CD14-positive monocyte (primary cell): Measurements from ENCODE around the gene MAL. TPM values are rescaled to one million over a fixed set of nuclear protein-coding genes. Genes with fewer than 3 reads are reported as not detected.

Experiments used
- DNase-seq, 3 donors: peaks; one replicate each; pipeline ENCODE4 v3.0.0-alpha.2; 2011 to 2022
- H2AFZ ChIP-seq: 2 replicates; pipeline ENCODE4 v1.6.0; 2012; ENCODE audit warnings: mild to moderate bottlenecking, low read depth, low read length, inconsistent platforms; ENCODE audit not compliant: insufficient read depth, poor library complexity, severe bottlenecking
- H3K27ac ChIP-seq, 2 donors: 1 replicate in 1 of 2; 2 replicates in 1 of 2; pipeline ENCODE4 v1.5.1; 2012 to 2013; ENCODE audit warnings: low read length in 2 of 2, control low read depth in 1 of 2, inconsistent platforms in 1 of 2, low read depth in 1 of 2, mild to moderate bottlenecking in 1 of 2
- H3K27me3 ChIP-seq, 2 donors: one replicate each; pipeline versions ENCODE4 v1.6.0 to v1.6.1; 2011 to 2013; ENCODE audit warnings: low read length in 2 of 2; ENCODE audit not compliant: control insufficient read depth in 2 of 2, insufficient read depth in 2 of 2
- H3K36me3 ChIP-seq, 2 donors: replicated peaks in 1 of 2; 1 replicate in 1 of 2; 2 replicates in 1 of 2; pipeline versions ENCODE4 v1.5.1 to v1.6.1; 2012 to 2013; ENCODE audit warnings: low read length in 2 of 2, control low read depth in 1 of 2, inconsistent platforms in 1 of 2, mild to moderate bottlenecking in 1 of 2; ENCODE audit not compliant: insufficient read depth in 2 of 2, control insufficient read depth in 1 of 2
- H3K4me1 ChIP-seq, 2 donors: 1 replicate in 1 of 2; 2 replicates in 1 of 2; pipeline versions ENCODE4 v1.5.1 to v1.6.1; 2012 to 2013; ENCODE audit warnings: low read length in 2 of 2, control low read depth in 1 of 2, inconsistent platforms in 1 of 2, mild to moderate bottlenecking in 1 of 2, moderate library complexity in 1 of 2; ENCODE audit not compliant: insufficient read depth in 2 of 2, control insufficient read depth in 1 of 2
- H3K4me2 ChIP-seq: replicated peaks from 2 replicates; pipeline ENCODE3; 2012; ENCODE audit warnings: low read length, moderate library complexity, mild to moderate bottlenecking; ENCODE audit not compliant: poor library complexity, severe bottlenecking; ENCODE audit errors: extremely low read depth
- H3K4me3 ChIP-seq, 3 experiments: fragments of 200-600 bp in 1 of 3; sonication (generic) in 1 of 3; replicated peaks in 1 of 3; 1 replicate in 2 of 3; 2 replicates in 1 of 3; pipeline ENCODE4 v1.5.1; 2011 to 2013; ENCODE audit warnings: low read length in 3 of 3, mild to moderate bottlenecking in 3 of 3, control low read depth in 2 of 3, low read depth in 2 of 3, inconsistent platforms in 1 of 3, moderate library complexity in 1 of 3
- H3K79me2 ChIP-seq: 2 replicates; pipeline ENCODE4 v1.6.0; 2012; ENCODE audit warnings: mild to moderate bottlenecking, control low read depth, inconsistent platforms, low read length, moderate library complexity; ENCODE audit not compliant: insufficient read depth
- H3K9ac ChIP-seq: 2 replicates; pipeline ENCODE4 v1.6.0; 2017; ENCODE audit warnings: low read length, mild to moderate bottlenecking; ENCODE audit not compliant: insufficient read depth, poor library complexity, severe bottlenecking
- H3K9me3 ChIP-seq, 2 donors: replicated peaks in 1 of 2; 1 replicate in 1 of 2; 2 replicates in 1 of 2; pipeline versions ENCODE4 v1.5.1 to v1.6.1; 2012 to 2013; ENCODE audit warnings: low read length in 2 of 2, control low read depth in 1 of 2; ENCODE audit not compliant: control insufficient read depth in 1 of 2, insufficient read depth in 1 of 2
- H4K20me1 ChIP-seq: 2 replicates; pipeline ENCODE4 v1.6.0; 2012; ENCODE audit warnings: mild to moderate bottlenecking, low read length, control low read depth, moderate library complexity; ENCODE audit not compliant: insufficient read depth
- H3K27ac Mint-ChIP-seq, 7 donors: one replicate each; pipeline ENCODE4 v1.8.0; 2020; ENCODE audit warnings: mild to moderate bottlenecking in 7 of 7, mixed read lengths in 7 of 7, moderate library complexity in 6 of 7, inconsistent platforms in 2 of 7
- H3K27me3 Mint-ChIP-seq, 3 donors: one replicate each; pipeline ENCODE4 v1.8.0; 2021 to 2022; ENCODE audit warnings: low read depth in 3 of 3, mild to moderate bottlenecking in 3 of 3, mixed read lengths in 3 of 3, moderate library complexity in 3 of 3, inconsistent platforms in 1 of 3
- H3K36me3 Mint-ChIP-seq, 2 donors: one replicate each; pipeline ENCODE4 v1.8.0; 2020; ENCODE audit warnings: mixed read lengths in 2 of 2, inconsistent platforms in 1 of 2, mild to moderate bottlenecking in 1 of 2
- H3K4me1 Mint-ChIP-seq: one replicate; pipeline ENCODE4 v1.8.0; 2020; ENCODE audit warnings: mild to moderate bottlenecking, mixed read lengths
- H3K4me3 Mint-ChIP-seq, 2 donors: one replicate each; pipeline ENCODE4 v1.8.0; 2020; ENCODE audit warnings: mild to moderate bottlenecking in 2 of 2, mixed read lengths in 2 of 2, moderate library complexity in 1 of 2
- H3K9me3 Mint-ChIP-seq, 7 donors: one replicate each; pipeline ENCODE4 v1.8.0; 2020 to 2022; ENCODE audit warnings: mixed read lengths in 7 of 7, mild to moderate bottlenecking in 6 of 7, moderate library complexity in 6 of 7, inconsistent platforms in 2 of 7
- CTCF ChIP-seq: fragments of 200-600 bp; IDR thresholded peaks from one replicate; pipeline ENCODE4 v1.8.0; 2022; ENCODE audit warnings: antibody characterized with exemption, mild to moderate bottlenecking
- WGBS: methylation state at CpG from one replicate; pipeline ENCODE4 v1.1.5; 2013; ENCODE audit warnings: missing lambda C conversion rate; ENCODE audit not compliant: insufficient coverage; 5-methylcytosine and 5-hydroxymethylcytosine counted together
- intact Hi-C, 2 donors: fragments of 100-400 bp; cut with micrococcal nuclease; formaldehyde crosslinking; loops; one replicate each; pipeline versions ENCODE4 v1.15.0 to v1.15.1; 2023
- polyA plus RNA-seq, 3 donors: library from polyadenylated mRNA; depleted of rRNA in 1 of 3; unstranded in 2 of 3; stranded (reverse) in 1 of 3; fragments of 300-500 nt in 2 of 3; fragments of >200 nt in 1 of 3; fragmentation: Illumina TruSeq in 2 of 3; gene quantifications; 1 replicate in 2 of 3; 2 replicates in 1 of 3; pipeline ENCODE4 v1.2.3, GENCODE V29; 2012 to 2021

MAL gene
- polyA plus RNA-seq, 3 donors: 0.39 to 0.48 TPM; not detected in 1

GRCh38 chr2:94980406-94980805, 45.1 kb upstream of the MAL start:
- Histone ChIP-seq H3K27me3 (no peaks in the 10 kb centered on the region), H3K4me1 (no peaks in the 10 kb centered on the region), H2AFZ (no peak overlapping the region), H3K9ac (no peak overlapping the region), H3K4me2 (no peak overlapping the region), H4K20me1 (no peaks in the 10 kb centered on the region), H3K36me3 (no peaks in the 10 kb centered on the region), H3K9me3 (no peaks in the 10 kb centered on the region), H3K27ac (no peak overlapping the region), H3K4me3 (no peak overlapping the region), H3K79me2 (no peaks in the 10 kb centered on the region)
- intact Hi-C loops: no loop called here
- H3K4me3 Mint-ChIP-seq: no peak overlapping the region
- H3K9me3 Mint-ChIP-seq: no peaks in the 10 kb centered on the region
- H3K27ac Mint-ChIP-seq: no peak overlapping the region
- no peaks in the 10 kb centered on the region for H3K36me3 Mint-ChIP-seq
- TF ChIP-seq CTCF: no peak
- WGBS: 96% methylated on average over 13 of the region's 15 CpGs
- no peaks in the 10 kb centered on the region for H3K4me1 Mint-ChIP-seq
- peaks cover 3 to 5% (median 4%) of the 10 kb centered on the region in 3 donors for H3K27me3 Mint-ChIP-seq
- DNase-seq: no peak

DNA sequence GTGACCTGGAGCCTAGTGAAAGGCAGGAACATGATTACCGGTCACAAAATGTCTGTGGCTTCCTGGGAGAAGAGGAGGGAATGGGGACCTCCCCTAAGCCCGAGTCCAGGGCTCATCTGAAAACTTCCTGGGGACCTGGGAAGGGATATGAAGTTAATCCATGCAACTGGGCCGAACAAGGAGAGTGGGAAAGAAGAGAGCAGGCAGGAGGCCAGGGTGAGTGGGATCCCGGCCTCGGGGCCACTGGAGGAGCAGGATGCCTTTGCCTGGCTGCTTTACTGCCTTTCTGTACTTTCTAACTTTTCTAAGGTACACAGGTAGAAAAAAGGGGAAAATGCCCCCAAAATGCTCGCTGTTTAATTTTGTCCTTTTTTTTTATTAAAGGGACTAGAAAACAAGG, 43.4 kb upstream of the MAL start:
- Histone ChIP-seq H4K20me1 (no peaks in the 10 kb centered on the region), H3K79me2 (no peaks in the 10 kb centered on the region), H3K4me2 (no peak overlapping the region), H3K36me3 (no peaks in the 10 kb centered on the region), H3K4me1 (no peaks in the 10 kb centered on the region), H3K9me3 (no peaks in the 10 kb centered on the region), H3K27me3 (no peaks in the 10 kb centered on the region), H2AFZ (no peak overlapping the region), H3K27ac (no peak overlapping the region), H3K9ac (no peak overlapping the region), H3K4me3 (no peak overlapping the region)
- H3K4me3 Mint-ChIP-seq: no peak overlapping the region
- peaks cover 0 to under 1% (median 0%) of the 10 kb centered on the region in 7 donors for H3K9me3 Mint-ChIP-seq
- no peaks in the 10 kb centered on the region for H3K36me3 Mint-ChIP-seq
- peaks cover 0 to 6% (median 6%) of the 10 kb centered on the region in 3 donors for H3K27me3 Mint-ChIP-seq
- TF ChIP-seq CTCF: no peak
- intact Hi-C loops: no loop called here
- 78% methylated on average over 2 of the region's 6 CpGs for WGBS
- no peak overlapping the region for H3K27ac Mint-ChIP-seq
- no peak for DNase-seq
- no peaks in the 10 kb centered on the region for H3K4me1 Mint-ChIP-seq
